ELF-1 (cell line): ENCODE results near the gene BCOR.

Experiments
- DNase-seq: peaks from one replicate; pipeline ENCODE4 v3.0.0-alpha.2; 2016; ENCODE audit warnings: low read depth, low spot score

BCOR gene

DNA sequence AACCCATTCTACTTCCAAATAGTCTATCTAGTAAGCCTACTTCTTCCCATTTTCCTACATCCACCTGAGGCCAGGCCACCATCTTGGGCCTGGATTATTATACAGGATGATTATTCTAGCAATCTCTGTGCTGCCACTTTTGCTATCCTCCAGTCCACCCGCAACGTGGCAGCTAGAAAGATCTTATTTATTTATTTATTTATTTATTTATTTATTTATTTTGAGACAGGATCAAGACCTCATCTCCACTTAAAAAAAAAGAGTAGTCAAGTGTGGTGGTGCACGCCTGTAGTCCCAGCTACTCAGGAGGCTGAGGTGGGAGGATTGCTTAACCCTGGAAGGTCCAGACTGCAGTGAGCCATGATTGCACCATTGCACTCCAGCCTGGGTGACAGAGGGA lies 15.2 kb upstream of the BCOR start:
- DNase-seq, result no peak

DNA sequence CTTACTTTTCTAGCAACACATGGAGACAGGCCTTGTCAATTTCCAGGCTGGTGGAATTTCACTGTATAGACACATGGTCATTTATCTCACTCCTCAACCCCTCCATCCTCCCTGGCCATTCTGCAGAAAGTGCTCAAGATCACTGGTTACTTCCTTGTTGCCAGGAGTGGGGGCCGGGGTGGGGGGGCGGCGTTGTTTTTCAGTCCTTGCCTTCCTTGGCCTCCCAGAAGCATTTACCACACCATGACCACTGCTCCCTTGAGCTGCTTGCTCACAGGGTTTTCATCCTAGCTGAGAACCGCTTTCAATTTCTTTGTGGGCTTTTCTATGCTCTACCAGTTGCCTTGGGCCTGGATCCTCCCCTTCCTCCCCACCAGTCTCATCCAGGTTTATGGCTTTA lies 14.1 kb upstream of the BCOR start:
- DNase-seq, result no peak

DNA sequence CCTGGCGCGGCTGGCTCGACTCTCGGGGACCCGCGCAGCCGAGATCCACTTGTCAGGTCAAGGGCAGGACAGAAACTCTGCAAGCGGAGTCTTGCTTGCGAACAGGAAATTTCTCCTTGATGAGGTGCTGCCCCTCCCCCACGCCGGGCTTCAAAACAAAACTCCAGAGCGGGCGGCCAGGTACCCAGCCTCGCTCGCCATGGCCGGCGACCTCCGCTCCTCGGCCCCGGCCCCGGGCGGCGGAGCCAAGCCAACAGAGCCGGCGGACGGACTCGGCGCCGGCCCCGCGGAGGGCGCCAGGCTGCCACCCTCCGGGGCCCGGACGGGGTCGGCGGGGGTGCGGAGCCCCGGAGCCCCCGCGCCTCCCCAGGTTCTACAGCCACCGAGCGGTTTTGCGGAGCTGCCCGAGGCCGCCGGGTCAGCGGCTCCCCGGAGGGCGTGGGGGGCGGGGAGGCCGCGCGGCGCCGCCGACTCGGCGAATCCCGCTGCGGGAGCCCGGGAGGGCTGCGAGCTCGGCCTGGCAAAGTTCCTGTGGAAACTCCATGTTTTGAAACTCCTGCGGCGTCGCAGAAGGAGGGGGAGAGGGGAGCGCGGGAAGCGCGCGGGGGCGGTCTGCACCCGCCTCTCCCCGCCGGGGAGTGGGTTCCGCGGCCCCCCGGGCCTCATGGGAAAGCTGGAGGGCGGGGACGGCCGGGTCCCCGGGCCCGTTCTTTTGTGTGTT lies 11.7 kb upstream of the BCOR start:
- DNase-seq, result peak; percentile 77

DNA sequence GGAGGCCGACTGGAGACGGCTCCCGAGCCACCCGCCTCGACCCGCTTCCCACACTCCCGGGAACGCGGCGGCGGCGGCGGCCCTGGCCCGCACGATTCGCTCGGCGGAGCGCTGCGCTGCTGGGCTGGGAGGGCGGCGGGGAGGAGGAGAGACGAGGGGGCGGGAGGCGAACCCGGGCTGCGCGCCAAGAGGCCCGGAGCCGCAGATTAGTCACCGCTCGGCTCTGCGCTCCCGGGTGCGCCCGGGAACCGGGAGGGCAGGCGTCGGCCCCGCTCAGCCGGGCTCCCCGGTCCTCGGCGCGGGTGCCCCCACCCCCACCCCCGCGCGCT lies 11.2 kb upstream of the BCOR start:
- no peak for DNase-seq

DNA sequence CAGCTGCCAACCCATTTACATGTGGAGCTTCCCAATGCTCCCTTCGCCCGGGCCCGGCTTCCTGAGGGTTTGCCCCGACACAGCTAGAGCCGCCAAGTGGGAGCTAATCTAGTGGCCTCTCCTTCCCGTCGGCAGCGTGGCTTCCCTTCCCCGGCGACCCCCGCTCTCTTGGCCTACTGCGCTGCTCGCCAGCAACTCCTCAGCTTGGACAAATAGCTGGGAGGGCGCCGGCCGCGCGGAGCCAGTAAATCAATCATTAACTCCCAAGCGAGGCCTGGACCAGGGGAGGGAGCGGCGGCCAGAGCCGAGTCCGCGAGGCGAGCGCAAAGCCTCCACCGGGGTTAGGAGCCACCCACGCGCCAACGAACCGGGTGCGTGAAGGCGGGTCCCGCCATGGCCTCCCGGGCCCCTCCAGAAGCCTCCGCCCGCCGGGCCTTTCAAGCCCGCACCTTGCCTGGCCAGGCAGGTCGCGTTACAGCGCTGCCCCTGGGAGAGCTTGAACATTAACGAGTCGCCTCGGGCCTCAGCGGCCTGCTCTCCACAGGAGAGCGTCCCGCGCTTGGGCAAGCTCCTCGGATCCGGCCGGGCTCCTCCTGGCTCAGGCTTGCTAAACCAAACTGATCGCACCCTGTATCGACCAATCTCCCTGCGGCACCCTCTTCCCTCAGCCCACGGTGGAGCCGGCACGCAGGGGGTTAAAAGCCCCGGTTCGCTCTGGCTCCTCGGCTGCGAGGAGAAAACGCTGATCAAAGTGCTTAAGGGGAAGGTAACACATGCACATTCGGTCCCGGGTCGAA lies 10.6 kb upstream of the BCOR start:
- DNase-seq, result peak; percentile 90

DNA sequence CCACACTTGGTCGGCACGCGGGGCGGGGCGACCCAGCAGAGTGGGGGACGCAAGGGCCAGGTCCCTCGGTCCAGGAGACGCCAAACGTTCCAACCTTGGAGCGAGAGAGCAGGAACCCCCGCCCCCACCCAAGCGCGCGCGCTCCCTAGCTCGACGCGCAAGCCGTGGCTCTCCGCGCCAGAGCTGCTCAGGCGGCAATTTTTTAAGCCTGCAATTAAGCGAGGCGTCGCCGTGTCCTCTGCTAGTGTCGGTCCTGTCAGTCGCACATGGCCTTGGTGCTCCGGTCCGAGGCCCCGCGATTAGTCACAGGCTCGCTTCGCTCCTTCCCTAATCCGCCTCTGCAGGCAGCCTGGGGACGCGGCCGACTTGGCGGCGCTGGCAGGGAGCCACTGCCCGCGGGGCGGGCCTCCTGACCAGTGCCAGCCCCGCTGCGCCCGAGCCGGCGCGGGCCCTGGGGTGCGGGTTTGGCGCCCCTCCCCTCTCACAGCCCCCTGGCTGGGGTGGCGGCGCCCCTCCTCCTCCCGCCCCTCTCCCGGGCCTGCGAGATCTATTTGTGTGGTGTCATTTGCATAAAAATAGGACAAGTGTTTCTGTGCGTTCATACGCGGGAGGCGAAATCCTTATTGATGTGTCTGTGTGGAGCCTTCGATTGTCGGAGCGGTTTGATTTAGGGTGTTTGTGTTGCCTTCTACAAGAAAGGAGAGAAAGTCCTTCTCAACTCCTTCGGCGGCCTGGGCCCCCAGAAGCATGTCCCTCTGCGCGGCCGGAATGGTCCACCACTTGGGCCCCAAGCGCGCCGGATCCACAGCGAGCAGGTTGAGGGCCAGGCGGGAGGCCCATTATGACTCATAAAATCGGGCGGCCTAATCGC lies 9.8 kb upstream of the BCOR start:
- peak; percentile 76 for DNase-seq

DNA sequence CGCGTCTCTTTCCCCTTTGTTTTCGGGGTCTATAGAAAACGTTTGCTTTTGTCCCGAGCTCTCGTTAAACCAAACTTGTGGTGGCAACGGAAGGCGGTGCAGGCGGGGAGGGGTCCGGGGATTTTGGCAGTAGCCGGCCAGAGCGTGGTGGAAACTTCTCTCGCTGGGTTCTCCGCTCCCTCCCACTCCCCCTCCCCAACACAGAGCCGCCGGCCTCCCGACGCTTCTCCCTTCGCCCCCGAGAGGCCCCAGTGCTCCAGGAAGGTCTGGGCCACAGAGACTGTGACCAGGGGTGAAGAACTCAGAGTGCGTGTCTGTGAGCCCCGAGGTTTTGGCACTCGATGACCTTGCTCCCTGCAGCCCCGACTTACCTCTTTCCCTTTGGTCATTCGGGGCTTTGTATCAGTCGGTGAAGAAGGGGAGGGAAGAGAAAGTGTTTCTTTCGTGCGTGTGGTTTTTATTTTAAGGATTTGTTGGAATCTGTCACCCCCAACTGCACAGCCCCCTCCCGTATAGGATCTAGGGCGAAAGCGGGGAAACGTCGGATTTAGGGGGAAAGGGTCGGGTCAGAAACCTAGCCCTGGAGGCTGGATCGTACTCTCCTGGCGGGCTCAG lies 9.0 kb upstream of the BCOR start:
- peak; percentile 80 for DNase-seq

DNA sequence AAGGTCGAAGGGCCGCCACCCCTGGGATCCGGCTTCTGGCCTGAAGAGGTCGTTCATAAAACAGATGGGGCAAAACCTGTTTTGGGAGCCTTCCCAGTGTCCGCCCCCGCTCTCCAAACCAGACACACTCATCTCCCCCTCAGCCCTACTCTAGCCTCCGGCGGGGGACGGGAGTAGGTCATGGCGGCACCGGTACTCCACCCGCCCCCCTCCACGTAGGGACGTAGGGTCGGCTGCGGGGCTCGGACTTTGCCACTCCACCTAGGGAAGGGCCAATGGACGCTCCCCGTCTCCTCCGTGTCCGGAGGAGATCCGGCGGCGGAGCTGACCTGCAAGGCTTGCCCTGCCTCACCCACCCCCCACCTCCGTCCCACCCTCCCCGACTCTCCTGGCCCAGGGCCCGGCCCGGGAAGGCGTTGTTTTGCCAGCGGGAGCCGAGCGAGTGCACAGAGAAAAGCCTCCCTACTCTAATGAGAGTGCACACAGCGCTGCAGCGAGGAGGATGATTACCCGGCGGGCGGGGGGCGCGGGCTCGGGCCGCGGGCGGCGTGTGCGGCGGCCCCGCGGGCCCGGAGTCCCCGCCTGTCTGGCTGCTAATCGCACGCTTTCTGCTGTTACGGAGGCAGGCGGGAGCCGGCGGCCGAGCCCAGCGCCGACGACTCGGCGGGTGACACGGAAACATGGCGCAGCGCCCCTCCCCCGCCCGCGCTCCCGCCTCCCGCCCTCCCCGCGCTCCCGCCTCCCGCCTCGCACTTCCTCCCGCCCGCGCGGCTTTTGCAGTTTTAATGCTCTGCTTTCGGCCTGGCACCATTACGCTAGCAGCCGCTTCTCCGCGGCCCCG lies 8.3 kb upstream of the BCOR start:
- peak; percentile 67 for DNase-seq

DNA sequence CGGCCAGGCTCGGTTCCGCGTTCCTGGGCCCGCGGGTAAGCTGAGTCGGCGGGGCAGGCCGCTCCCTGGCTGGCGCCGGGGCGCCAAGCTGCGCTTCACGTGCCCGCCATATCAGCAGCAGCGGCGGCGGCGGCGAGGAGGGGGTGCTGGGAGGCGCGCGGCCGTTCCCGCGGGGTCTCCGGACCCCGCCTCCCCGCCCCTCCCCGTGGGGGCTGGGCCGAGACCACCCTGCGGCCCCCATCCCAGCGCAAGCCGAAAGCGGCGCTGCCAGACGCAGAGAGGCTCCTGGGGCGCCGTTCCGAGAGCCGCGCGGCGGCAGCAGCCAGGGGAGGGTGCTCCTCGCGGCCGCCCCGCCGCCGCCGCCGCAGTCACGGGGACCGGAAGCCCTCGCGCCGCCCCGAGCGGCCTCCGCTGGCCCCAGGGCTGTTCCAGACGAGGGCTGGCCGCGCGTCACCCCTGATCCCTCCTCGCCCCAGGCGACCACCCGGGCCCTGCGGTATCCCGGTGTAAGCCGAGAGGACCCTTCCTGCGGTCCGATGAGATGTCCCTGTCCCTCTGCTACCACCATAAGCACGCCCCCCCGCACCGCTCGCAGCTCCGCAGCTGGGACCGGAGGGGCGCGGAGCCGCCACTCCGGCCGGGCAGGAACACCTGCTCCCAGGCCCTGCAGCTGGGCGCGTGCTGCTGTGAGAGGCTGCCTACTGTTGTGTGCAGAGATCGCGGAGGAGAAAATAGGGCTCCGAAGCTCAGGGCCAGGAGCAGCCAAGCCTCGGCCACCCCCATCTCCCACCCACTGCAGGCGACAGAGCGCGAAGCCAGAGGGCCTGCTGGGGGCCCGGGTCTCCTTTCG lies 7.5 kb upstream of the BCOR start:
- DNase-seq, result peak; percentile 69

DNA sequence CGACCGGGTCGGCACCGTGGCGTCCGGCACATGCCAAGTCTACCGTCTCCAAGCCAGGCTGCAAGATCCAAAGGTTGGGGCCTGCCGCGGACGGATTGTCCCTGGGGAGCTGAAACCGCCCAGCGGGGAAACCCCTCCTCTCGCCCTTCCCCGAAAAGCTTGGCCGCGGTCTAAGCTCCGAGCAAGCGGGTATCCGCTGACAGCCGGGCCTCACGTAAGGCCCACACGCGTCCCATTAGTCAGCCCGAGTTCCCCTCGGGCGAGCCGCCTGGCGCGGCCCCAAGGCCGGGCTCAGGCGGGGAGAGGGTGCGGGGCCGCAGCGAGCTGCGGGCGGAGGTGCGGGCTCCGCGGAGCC lies 6.8 kb upstream of the BCOR start:
- DNase-seq, result no peak

DNA sequence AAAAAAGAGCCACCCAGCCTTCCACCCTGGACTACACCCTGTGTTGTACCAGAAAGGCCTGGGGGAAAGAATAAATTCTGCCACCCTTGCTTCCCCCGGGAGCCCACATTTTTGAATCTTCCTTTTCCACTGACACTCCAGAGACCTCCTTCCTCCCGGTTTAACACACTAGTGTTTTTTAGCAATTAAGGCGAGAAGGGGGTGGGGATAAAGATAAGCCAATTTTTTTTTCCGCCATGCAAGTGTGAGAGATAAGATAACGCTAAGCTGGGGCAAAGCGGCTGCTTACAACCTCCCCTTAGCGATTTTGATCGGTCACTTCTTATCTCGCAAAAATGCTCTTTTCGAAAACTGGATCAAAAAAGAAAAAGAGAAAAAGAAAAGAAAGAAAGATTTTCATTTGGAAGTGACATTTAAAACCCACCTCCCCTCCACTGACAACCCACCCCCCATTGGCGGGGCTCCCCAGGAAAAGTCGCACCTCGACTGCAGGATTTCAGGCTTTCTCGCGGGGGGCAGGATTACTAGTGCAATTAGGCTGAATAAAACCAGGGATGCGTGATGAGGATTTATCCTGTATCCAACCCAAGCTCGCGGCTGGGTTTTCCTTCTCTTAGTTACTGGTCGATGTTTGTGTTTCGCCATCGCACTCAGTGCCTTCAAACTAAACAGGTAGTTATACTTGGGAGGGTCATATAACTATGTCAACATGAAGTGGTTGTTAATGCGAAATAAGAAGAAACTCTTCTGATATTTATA lies 6.0 kb upstream of the BCOR start:
- DNase-seq, result no peak

DNA sequence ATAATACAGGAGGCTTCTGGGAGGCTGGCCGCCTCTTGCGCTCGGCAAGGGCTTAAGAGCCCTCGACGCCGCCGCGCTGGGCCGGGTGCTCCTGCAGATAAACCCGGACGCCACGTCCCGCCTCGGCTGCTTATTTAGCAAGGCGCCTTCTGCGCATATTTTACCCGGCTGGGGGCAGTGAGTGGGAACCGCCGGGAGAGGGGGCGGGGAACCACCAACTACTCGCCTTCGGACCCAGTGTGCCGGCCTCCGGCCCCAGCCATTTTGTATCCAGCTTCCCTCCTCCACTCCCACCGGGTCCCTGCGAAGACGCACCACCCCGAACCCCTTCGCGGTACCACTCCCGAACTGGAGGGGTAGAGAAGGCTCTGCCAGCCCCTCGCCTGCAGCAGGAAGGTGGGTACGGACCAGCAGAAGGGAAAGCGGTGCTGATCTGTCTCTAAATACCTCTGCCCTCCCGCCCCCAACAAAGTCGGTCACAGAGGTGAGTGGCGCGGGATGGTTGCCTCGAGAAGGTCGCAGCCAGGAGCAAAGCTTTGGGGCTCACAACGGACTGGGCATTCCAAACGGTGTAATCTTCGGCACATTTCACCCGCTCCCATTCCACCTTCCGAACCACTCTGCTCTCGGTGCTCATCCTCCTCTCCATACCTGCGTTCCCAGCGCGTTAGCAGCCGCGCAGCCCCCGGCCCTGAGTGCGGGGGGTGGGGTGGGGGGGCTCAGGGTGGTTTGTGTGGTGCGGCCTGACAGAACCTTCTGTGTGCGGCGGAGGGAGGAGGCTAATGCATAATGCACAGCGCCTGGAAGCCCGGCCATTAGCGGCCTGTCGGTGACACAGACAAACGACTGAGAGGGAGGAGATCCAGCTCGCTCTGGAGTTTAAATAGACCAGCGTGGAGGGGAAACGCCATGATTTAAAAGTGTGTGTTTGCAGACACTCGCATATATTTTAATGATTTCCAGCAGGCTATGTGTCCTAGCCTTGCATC lies 4.9 kb upstream of the BCOR start:
- peak; percentile 61 for DNase-seq

DNA sequence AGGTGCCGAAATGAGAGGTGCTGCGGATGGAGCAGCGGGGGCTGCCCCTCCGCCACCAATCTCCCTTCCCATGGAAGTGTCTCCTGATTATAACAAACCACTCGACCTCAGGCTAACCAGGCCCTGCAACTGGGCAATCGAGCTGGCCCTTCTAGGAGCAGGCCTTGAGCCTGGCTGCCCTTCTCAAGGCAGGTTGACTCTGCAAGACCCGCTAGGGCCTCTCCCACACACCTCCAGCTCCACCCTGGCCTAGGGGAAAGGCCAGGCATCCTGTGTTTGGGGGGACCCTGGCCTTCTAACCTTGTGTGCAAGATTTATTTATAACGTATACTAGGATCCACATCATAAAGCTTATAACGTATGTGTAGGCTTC lies 3.7 kb upstream of the BCOR start:
- no peak for DNase-seq

DNA sequence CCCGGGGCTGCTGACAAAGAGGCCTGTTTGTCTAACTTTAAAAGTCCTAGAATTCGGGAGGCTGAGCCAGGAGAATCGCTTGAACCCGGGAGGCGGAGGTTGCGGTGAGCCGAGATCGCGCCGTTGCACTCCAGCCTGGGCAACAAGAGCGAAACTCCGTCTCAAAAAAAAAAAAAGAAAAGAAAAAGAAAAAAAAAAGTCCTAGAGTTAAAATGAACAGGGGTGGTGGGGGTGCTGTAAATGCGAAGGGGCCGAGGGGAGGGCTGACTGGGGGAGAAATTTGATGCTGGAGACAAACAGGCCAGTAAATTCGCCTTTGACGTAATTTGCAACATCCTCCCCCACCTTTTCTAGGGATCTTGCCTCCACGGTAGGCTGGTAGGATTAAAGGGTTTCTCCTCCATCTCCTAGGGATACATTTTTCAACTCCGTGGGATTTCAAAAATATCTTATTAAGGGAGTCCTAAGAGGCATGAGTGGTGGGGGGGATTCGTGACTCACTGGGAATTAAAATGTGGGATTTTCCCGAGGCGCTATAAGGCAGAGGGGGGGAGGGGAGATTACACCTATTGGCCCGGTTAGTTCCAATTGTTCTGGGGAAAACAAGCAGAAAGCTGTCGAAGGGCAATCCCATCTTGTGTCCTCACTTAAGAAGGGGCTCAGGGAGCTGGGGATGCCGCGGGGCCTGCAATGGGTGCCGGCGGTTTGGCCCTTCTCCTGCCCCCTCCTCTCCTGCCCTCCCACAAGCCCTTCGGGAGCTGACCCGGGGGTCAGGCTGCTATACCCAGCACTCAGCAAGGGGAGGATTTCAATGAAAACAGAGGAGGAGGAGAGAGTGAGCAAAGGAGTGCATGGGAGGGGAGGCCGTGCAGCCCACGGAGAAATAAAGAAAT lies 3.0 kb upstream of the BCOR start:
- no peak for DNase-seq

DNA sequence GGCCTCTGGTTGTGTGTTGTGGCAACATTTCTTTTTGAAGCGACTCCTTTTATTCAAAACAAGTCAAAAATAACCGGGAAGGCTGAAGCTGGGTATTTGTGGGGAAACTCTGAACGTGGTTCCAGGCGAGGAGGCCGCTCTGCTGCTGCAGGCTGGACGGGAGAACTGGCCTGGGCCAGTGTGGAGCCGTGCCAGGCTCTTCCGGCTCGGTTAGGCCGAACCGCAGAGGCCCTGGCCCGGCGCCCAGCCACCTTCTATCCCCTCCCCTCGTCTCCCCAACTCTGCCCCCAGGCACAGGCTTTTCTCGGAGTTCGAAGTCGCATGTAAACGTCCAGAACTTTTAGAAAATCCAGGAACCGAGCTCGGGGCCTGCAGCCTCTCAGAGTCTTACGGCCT lies 2.4 kb upstream of the BCOR start:
- DNase-seq, result peak; percentile 81

DNA sequence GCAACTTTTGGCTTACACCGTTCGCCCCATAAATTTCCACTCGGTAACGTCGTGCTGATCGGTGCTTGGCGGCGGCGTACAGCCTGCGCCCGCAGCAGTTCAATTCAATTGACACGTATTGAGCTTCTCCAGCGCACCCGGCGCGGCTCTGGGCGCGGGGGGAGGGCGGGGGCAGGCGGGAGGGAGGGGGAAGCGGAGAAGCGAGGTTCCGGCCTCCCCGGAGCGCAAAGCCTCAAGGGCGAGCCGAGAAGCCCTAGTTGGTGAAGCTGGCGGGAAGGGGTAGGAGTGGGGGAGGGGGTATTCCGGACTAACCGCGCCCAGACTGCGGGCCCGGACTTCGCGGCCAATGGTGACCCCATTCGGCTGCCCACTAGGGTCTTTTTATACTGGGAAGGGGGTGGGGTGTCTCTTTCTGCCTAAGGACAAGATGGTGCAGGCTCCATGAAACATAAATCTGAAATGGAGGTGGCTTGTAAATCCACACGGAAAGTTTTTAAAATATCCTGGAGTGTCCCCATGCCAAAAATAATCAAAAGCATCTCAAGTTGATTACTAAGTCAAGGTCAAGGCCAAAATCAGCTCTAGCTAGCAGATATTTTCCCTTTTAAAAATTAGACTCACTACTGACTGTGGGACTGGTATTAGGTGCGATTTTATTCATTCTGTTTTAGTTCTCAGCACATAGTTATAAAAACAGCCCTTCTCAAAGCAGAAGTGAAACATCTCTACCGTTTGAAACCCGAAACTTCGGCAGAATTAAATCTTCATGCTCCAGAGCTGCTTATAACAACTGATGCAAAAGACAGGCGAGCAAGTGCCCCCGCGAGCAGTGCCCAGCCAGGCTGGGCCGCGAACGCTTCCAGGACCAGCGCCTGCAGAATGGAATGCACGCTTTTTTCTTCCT lies 1.5 kb upstream of the BCOR start:
- DNase-seq, result no peak
